Activated naive CD8-positive, alpha-beta T cell treated with anti-CD3 and anti-CD28 coated beads for 36 hours (primary cell): ENCODE measurements around the gene SHB. TPM values are rescaled to one million over a fixed set of nuclear protein-coding genes. Genes with fewer than 3 reads are reported as not detected.

Source experiments
- DNase-seq: peaks from one replicate; pipeline ENCODE4 v3.0.0; 2021
- H3K27ac Mint-ChIP-seq: one replicate; pipeline ENCODE4 v1.8.0; 2022; ENCODE audit warnings: mild to moderate bottlenecking, moderate library complexity, mixed read lengths
- H3K27me3 Mint-ChIP-seq: one replicate; pipeline ENCODE4 v1.8.0; 2022; ENCODE audit warnings: mild to moderate bottlenecking, mixed read lengths
- H3K36me3 Mint-ChIP-seq: one replicate; pipeline ENCODE4 v1.8.0; 2021; ENCODE audit warnings: mild to moderate bottlenecking, mixed read lengths
- H3K4me1 Mint-ChIP-seq: one replicate; pipeline ENCODE4 v1.8.0; 2021; ENCODE audit warnings: mixed read lengths
- H3K4me3 Mint-ChIP-seq: one replicate; pipeline ENCODE4 v1.8.0; 2022; ENCODE audit warnings: mild to moderate bottlenecking, moderate library complexity, mixed read lengths
- H3K9me3 Mint-ChIP-seq: one replicate; pipeline ENCODE4 v1.8.0; 2022; ENCODE audit warnings: mixed read lengths
- total RNA-seq, 2 experiments: library from RNA; stranded (reverse); gene quantifications; one replicate each; pipeline ENCODE4 v1.2.3, GENCODE V29; 2021

The SHB gene
- total RNA-seq, 2 experiments from 2014 or later = 1.2 to 1.8 TPM

DNA sequence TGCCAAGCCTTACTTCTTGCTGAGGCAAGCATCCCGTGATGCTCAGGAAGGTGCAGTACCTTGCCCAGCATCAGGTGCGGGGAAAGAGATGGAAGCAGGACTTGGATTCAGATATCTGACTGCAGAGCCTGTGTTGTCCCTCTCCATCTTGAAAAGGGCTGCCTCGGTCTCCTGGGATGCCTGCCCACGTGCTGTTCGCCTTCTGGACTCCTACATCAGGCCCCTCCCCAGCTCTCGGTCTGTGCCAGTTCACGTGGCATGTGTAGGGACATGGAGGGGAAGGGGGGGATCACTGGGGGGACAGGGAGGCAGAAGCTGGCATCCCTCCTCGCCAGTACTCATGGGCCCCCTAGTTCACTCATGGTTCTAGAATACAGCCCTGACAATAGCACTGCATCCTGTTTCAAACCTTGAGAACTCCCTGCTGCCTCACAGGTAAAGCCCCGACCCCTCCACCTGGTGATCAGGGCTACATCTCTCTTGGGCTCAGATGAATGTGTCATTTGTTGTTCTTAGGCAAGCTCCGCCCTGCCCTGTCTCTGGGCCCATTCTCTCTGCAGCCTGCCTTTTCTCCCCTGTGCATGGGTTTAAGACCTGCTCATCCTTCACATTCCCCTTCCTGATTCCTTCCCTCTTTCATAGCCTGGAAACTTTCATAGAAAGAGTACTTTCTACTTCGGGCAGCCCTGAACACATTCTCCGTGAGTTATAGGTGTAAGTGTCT is 126.2 kb downstream of the SHB start:
- H3K36me3 Mint-ChIP-seq = no peaks in the 10 kb centered on the region
- no peak overlapping the region for H3K4me3 Mint-ChIP-seq
- DNase-seq = no peak
- H3K4me1 Mint-ChIP-seq = no peaks in the 10 kb centered on the region
- H3K9me3 Mint-ChIP-seq = no peaks in the 10 kb centered on the region
- no peaks in the 10 kb centered on the region for H3K27me3 Mint-ChIP-seq
- H3K27ac Mint-ChIP-seq = no peak overlapping the region

DNA sequence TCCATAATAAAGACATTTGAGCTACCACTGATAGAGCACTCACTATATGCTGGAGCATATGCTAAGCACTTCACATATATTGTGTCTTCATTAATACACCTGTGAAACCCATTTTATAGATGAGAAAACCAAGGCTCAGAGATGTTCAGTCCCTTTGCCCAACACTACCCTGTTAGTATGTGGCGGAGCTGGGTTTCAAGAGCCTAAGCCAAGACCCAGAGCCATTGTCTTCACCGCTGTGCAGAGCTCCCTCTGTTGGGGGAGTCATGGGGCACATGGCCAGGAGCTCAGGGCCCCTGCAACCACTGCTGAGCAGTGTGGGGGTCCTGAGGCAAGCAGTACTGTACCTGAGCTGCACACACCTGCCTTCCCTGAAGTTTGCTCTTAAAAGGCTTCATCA is 127.8 kb downstream of the SHB start:
- Mint-ChIP-seq H3K4me1 (no peaks in the 10 kb centered on the region), H3K27me3 (no peaks in the 10 kb centered on the region), H3K36me3 (no peaks in the 10 kb centered on the region), H3K27ac (no peak overlapping the region), H3K4me3 (no peak overlapping the region), H3K9me3 (no peaks in the 10 kb centered on the region)
- no peak for DNase-seq

GRCh38 chr9:37939575-37940095 is 129.4 kb downstream of the SHB start:
- Mint-ChIP-seq H3K27ac (no peak overlapping the region), H3K4me3 (no peak overlapping the region), H3K4me1 (no peaks in the 10 kb centered on the region), H3K9me3 (no peaks in the 10 kb centered on the region), H3K27me3 (no peaks in the 10 kb centered on the region), H3K36me3 (no peaks in the 10 kb centered on the region)
- no peak for DNase-seq

- Mint-ChIP-seq H3K36me3 (no peaks in the 10 kb centered on the region), H3K4me3 (no peak overlapping the region), H3K9me3 (no peaks in the 10 kb centered on the region), H3K27ac (no peak overlapping the region), H3K27me3 (no peaks in the 10 kb centered on the region), H3K4me1 (no peaks in the 10 kb centered on the region)
- DNase-seq = no peak
These were observed 130.7 kb downstream of the SHB start for GRCh38 chr9:37938121-37938891.

GRCh38 chr9:37937366-37937765 is 131.7 kb downstream of the SHB start:
- H3K27me3 Mint-ChIP-seq = no peaks in the 10 kb centered on the region
- DNase-seq = no peak
- no peaks in the 10 kb centered on the region for H3K4me1 Mint-ChIP-seq
- no peaks in the 10 kb centered on the region for H3K36me3 Mint-ChIP-seq
- no peaks in the 10 kb centered on the region for H3K9me3 Mint-ChIP-seq
- no peak overlapping the region for H3K4me3 Mint-ChIP-seq
- no peak overlapping the region for H3K27ac Mint-ChIP-seq

- no peaks in the 10 kb centered on the region for H3K27me3 Mint-ChIP-seq
- H3K36me3 Mint-ChIP-seq = no peaks in the 10 kb centered on the region
- no peak overlapping the region for H3K4me3 Mint-ChIP-seq
- no peak for DNase-seq
- no peak overlapping the region for H3K27ac Mint-ChIP-seq
- H3K4me1 Mint-ChIP-seq = no peaks in the 10 kb centered on the region
- H3K9me3 Mint-ChIP-seq = no peaks in the 10 kb centered on the region
These were observed 132.1 kb downstream of the SHB start for GRCh38 chr9:37936965-37937364.

DNA sequence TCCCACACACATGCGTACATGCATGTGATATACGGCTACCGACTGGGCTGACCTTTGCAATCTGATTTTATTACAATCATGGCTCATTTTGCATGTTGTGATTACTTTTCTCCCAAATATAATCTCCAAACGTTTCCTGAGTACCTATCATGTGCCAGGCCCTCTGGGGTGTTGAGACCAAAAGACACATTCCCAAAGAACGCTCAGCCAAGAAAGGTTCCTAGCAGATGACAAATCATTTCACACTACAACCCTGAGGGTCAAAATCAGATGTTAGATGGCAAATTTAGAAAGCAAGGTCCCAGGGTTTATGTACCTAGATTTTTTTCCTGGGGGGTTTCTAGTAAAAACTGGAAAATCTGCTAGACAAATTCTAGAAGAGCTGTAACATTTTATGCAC is 132.7 kb downstream of the SHB start:
- Mint-ChIP-seq H3K36me3 (no peaks in the 10 kb centered on the region), H3K9me3 (no peaks in the 10 kb centered on the region), H3K27ac (no peak overlapping the region)

DNA sequence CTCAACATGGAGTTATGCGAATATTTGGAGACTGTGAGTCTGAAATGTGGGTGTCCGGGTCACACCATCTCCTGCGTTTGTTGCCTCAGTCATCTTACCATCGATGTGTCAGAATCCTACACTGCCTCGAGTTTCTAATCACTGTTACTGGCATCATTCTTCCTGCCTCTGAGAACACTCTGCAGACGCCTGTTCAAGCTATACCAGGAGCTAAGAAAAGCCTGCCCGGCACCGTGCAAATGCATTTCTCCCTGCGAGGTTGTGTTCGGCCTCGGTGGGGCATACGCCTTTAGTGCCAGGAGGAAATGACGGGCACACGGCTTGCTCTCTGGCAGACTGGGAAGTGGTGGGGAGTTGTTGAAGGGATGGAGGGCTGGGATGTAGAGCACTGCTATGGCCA is 133.9 kb downstream of the SHB start:
- H3K9me3 Mint-ChIP-seq = no peaks in the 10 kb centered on the region
- H3K36me3 Mint-ChIP-seq = no peaks in the 10 kb centered on the region
- no peak overlapping the region for H3K27ac Mint-ChIP-seq
- no peak for DNase-seq
- H3K4me1 Mint-ChIP-seq = no peaks in the 10 kb centered on the region
- H3K4me3 Mint-ChIP-seq = no peak overlapping the region
- H3K27me3 Mint-ChIP-seq = no peaks in the 10 kb centered on the region

More for the DNA sequence above, 132.7 kb downstream of the SHB start:
- no peaks in the 10 kb centered on the region for H3K4me1 Mint-ChIP-seq
- H3K4me3 Mint-ChIP-seq = no peak overlapping the region
- no peaks in the 10 kb centered on the region for H3K27me3 Mint-ChIP-seq
- no peak for DNase-seq

DNA sequence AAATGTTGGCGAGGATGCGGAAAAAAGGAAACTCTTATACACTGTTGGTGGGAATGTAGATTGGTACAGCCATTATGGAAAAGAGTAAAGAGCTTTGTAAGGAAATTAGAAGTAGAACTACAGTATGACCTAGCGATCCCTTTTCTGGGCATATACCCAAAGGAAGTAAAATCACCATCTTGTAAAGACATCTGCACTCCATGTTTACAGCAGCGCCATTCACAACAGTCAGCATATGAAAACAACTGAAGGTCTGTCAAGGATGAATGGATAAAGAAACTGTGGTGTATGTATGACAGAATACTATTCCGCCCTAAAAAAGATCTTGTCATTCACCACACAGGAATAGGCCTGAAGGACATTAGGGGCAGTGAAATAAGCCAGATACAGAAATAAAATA is 137.4 kb downstream of the SHB start:
- H3K4me1 Mint-ChIP-seq = no peaks in the 10 kb centered on the region
- DNase-seq = no peak
- no peak overlapping the region for H3K27ac Mint-ChIP-seq
- no peak overlapping the region for H3K4me3 Mint-ChIP-seq
- no peaks in the 10 kb centered on the region for H3K9me3 Mint-ChIP-seq
- no peaks in the 10 kb centered on the region for H3K27me3 Mint-ChIP-seq
- no peaks in the 10 kb centered on the region for H3K36me3 Mint-ChIP-seq

DNA sequence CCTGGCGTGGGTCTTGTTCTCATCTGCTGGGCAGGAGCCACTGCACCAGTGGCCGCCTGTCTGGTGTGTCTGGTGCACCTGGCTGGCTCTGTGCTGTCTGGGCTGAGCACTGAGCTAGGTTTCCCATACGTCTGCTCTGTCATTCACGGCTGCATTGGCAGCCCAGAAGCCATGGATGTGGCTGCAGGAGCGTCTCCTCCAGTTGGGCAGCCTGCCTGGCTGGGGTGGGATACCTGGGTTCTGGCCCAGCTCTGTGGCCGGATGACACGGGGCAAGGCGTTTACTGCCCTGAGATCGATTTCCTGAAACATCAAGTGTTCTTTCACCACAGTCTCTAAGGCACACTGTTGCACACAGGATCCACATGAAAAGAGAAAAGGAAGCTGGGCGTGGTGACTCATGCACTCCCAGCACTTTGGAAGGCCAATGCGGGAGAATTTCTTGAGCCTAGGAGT is 139.6 kb downstream of the SHB start:
- Mint-ChIP-seq H3K27me3 (no peaks in the 10 kb centered on the region), H3K36me3 (no peaks in the 10 kb centered on the region), H3K4me1 (no peaks in the 10 kb centered on the region), H3K4me3 (no peak overlapping the region), H3K9me3 (no peaks in the 10 kb centered on the region), H3K27ac (no peak overlapping the region)
- DNase-seq = no peak

DNA sequence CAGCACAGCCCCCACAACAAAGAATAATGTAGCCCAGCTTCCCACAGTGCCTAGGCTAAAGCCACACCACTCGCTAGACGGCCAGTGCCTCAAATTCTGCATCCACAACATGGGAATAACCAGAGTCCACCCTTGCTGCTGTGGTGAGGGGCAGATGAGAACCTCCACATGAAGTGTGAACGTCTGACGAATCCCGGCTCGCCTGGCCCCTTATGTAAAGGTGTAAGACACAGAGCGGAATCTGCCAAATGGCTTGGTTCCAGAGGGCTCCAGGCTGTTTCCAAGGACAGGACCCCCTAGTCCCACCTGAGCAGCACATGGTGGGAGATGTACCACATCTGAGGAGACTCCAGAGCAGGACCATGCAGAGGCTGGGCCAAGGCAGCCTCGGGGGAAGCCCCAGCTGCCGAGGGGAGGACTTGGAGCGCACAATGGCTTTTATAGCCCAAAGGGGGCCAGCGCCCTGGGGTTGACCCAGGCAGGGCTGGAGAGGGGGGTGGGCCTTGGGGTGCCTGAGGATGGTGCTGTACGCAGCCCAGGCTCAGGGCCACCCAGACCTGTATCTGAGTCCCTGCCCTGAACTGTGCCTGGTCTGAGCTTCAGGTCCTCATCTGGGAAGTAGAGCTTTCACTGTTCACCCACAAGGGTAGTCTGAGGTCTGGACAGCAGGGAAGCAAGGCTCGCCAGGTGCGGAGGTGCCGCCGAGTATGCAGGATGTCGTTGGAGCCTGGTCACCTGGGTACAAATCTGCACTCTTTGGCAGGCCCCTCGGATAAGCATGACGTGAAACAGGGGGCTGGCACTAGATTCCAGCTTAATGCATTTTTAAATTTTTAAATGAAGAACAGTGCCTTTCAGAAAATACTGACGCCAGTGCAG is 140.2 kb downstream of the SHB start:
- no peaks in the 10 kb centered on the region for H3K9me3 Mint-ChIP-seq
- no peaks in the 10 kb centered on the region for H3K27me3 Mint-ChIP-seq
- H3K4me3 Mint-ChIP-seq = no peak overlapping the region
- no peak for DNase-seq
- H3K4me1 Mint-ChIP-seq = no peaks in the 10 kb centered on the region
- H3K36me3 Mint-ChIP-seq = no peaks in the 10 kb centered on the region
- no peak overlapping the region for H3K27ac Mint-ChIP-seq

- H3K27me3 Mint-ChIP-seq = no peaks in the 10 kb centered on the region
- H3K27ac Mint-ChIP-seq = no peak overlapping the region
- DNase-seq = no peak
- H3K36me3 Mint-ChIP-seq = no peaks in the 10 kb centered on the region
- no peaks in the 10 kb centered on the region for H3K9me3 Mint-ChIP-seq
- H3K4me1 Mint-ChIP-seq = no peaks in the 10 kb centered on the region
- no peak overlapping the region for H3K4me3 Mint-ChIP-seq
These were observed 141.2 kb downstream of the SHB start for GRCh38 chr9:37927601-37928551.

GRCh38 chr9:37927132-37927531 is 141.9 kb downstream of the SHB start:
- H3K4me3 Mint-ChIP-seq = no peak overlapping the region

DNA sequence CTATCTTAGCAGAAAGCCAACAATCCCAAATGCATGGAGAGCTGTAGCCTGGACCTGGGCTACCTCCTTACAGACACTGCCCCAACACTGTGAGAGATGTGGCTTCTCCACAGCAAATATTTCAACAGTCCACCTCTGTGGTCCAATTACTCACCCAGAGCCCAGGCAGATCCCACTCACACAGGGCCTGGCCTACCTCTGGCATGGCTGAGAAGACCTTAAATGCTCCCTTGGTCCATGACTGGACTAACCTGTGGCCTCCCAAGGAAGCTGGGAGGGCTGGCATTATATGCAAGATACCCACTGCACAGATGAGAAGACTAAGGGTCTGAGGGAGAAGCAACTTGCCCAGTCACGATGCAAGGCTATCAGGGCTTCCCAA is 142.3 kb downstream of the SHB start:
- Mint-ChIP-seq H3K4me3 (no peak overlapping the region), H3K4me1 (no peaks in the 10 kb centered on the region), H3K9me3 (no peaks in the 10 kb centered on the region), H3K27me3 (no peaks in the 10 kb centered on the region), H3K27ac (no peak overlapping the region), H3K36me3 (no peaks in the 10 kb centered on the region)
- no peak for DNase-seq

More at GRCh38 chr9:37927132-37927531, 141.9 kb downstream of the SHB start:
- Mint-ChIP-seq H3K9me3 (no peaks in the 10 kb centered on the region), H3K4me1 (no peaks in the 10 kb centered on the region), H3K27me3 (no peaks in the 10 kb centered on the region), H3K36me3 (no peaks in the 10 kb centered on the region), H3K27ac (no peak overlapping the region)
- DNase-seq = no peak
